Measurements from ENCODE around the gene MKRN2. TPM values are rescaled to one million over a fixed set of nuclear protein-coding genes. Genes with fewer than 3 reads are reported as not detected.

The MKRN2 gene
- total RNA-seq, 2 experiments from 2014 or later: 32.9 to 34.5 TPM

DNA sequence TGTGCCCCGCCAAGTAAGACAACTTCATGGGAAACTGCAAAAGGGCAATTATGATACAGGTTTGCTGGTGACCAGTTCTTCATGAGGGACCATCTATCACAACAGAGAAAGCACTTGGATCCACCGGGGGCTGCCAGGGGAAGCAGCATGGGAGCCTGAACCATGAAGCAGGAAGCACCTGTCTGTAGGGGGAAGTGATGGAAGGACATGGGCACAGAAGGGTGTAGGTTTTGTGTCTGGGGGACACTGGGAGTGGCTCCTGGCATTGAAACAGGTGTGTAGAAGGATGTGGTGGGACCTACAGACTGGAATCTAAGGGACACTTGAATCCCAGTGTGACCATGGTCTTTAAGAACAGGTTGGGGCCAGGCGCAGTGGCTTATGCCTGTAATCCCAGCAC, 22.6 kb downstream of the MKRN2 start:
- H3K4me3 Mint-ChIP-seq: no peak overlapping the region
- H3K4me1 Mint-ChIP-seq (ENCODE audit: low read depth): no peaks in the 10 kb centered on the region
- CTCF ChIA-PET: interaction anchor here (0.8 kb wide), 1 partner anchor 10 kb away, joined by 3 read pairs; no protein-coding TSS in a partner anchor
- H3K27me3 Mint-ChIP-seq (ENCODE audit: low read depth): no peaks in the 10 kb centered on the region
- no peak for DNase-seq
- peaks cover 52% of the 10 kb centered on the region for H3K36me3 Mint-ChIP-seq (ENCODE audit: low read depth)
- peak overlapping the region; percentile 57 for H3K27ac Mint-ChIP-seq
- intact Hi-C loops (cut with micrococcal nuclease): no loop called here
- H3K9me3 Mint-ChIP-seq: peaks cover 12% of the 10 kb centered on the region

GRCh38 chr3:12579905-12580304, 23.0 kb downstream of the MKRN2 start:
- DNase-seq: no peak
- Mint-ChIP-seq H3K27ac (peak overlapping the region; percentile 57), H3K36me3 (ENCODE audit: low read depth) (peaks cover 47% of the 10 kb centered on the region), H3K4me1 (ENCODE audit: low read depth) (no peaks in the 10 kb centered on the region), H3K27me3 (ENCODE audit: low read depth) (no peaks in the 10 kb centered on the region), H3K9me3 (peaks cover 12% of the 10 kb centered on the region), H3K4me3 (no peak overlapping the region)
- CTCF ChIA-PET: no interaction called here
- intact Hi-C loops (cut with micrococcal nuclease): no loop called here

DNA sequence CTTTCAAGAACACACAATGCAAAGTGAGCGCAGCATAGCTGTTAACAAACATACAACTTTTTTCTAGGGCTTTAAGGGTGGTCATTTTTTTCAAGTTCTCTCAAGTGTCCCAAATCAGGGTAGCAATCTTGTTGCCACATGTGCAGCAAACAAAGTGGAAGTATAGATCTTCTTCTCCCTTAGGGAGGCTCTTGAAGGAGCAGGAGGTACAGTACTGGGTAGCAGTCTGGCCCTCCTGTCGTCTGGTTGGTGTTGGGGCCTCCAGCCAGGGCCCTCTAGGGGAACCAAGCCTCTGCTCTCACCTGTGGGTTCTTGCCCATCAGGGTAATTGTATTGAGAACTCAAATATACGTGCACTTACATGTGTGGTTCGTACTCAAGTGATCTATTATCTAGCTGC, 25.8 kb downstream of the MKRN2 start:
- no peak overlapping the region for H3K27ac Mint-ChIP-seq
- no peaks in the 10 kb centered on the region for H3K9me3 Mint-ChIP-seq
- intact Hi-C loops (cut with micrococcal nuclease): no loop called here
- no peaks in the 10 kb centered on the region for H3K4me1 Mint-ChIP-seq (ENCODE audit: low read depth)
- no peak for DNase-seq
- CTCF ChIA-PET: no interaction called here
- H3K27me3 Mint-ChIP-seq (ENCODE audit: low read depth): no peaks in the 10 kb centered on the region
- H3K4me3 Mint-ChIP-seq: no peak overlapping the region
- H3K36me3 Mint-ChIP-seq (ENCODE audit: low read depth): peaks cover 29% of the 10 kb centered on the region

DNA sequence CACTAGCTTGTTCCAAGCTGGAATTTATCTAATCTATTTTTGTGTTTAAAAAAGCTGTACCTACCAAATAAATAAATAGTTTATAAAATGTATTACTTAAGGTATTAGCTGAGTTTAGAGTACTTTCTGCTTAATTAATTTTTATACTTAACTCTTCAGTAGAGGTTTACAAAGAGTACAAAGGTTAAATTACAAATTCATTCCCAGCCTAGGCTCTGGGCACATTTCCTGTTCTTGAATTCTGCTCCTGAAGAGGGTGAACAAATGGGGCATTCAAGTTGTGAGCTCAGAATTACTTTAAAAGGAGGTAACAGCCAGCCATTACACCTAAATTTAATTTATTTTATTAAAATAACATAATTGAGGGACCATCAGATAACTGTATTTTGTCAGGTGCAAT, 26.4 kb downstream of the MKRN2 start:
- H3K4me3 Mint-ChIP-seq: no peak overlapping the region
- H3K27ac Mint-ChIP-seq: no peak overlapping the region
- DNase-seq: no peak
- CTCF ChIA-PET: no interaction called here
- intact Hi-C loops (cut with micrococcal nuclease): no loop called here
- no peaks in the 10 kb centered on the region for H3K9me3 Mint-ChIP-seq
- H3K27me3 Mint-ChIP-seq (ENCODE audit: low read depth): no peaks in the 10 kb centered on the region
- H3K4me1 Mint-ChIP-seq (ENCODE audit: low read depth): no peaks in the 10 kb centered on the region
- H3K36me3 Mint-ChIP-seq (ENCODE audit: low read depth): peaks cover 26% of the 10 kb centered on the region

GRCh38 chr3:12584083-12584482, 27.2 kb downstream of the MKRN2 start:
- H3K36me3 Mint-ChIP-seq (ENCODE audit: low read depth): peaks cover 23% of the 10 kb centered on the region
- intact Hi-C loops (cut with micrococcal nuclease): no loop called here
- peak overlapping the region; percentile 21 for H3K27ac Mint-ChIP-seq
- DNase-seq: no peak
- no peak overlapping the region for H3K4me3 Mint-ChIP-seq
- CTCF ChIA-PET: interaction anchor here (0.7 to 0.9 kb wide), 2 partner anchors 15 to 1213 kb away, joined by 3 read pairs; no protein-coding TSS in a partner anchor
- no peaks in the 10 kb centered on the region for H3K27me3 Mint-ChIP-seq (ENCODE audit: low read depth)
- H3K4me1 Mint-ChIP-seq (ENCODE audit: low read depth): no peaks in the 10 kb centered on the region
- H3K9me3 Mint-ChIP-seq: no peaks in the 10 kb centered on the region

DNA sequence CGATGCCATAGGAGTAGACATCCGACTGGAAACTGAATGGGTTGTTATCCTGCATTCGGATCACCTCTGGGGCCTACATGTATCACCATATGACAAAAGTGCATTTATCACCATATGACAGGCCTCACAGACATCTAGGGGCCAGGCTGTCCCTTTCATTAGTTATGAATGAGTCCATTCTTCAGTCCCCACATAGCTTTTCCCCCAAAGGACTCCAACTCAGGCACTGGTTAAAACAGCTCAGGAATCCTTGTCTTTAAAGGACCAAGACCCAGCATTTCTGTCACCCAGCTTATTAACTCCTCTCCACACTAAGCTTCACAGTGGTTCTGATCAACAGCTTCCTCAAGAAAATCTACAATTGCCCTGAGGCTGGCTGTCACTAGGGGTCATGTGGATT, 28.3 kb downstream of the MKRN2 start:
- Mint-ChIP-seq H3K27ac (no peak overlapping the region), H3K4me3 (no peak overlapping the region), H3K9me3 (no peaks in the 10 kb centered on the region), H3K27me3 (ENCODE audit: low read depth) (no peaks in the 10 kb centered on the region), H3K4me1 (ENCODE audit: low read depth) (no peaks in the 10 kb centered on the region), H3K36me3 (ENCODE audit: low read depth) (peaks cover 23% of the 10 kb centered on the region)
- DNase-seq: no peak
- intact Hi-C loops (cut with micrococcal nuclease): no loop called here
- CTCF ChIA-PET: interaction anchor here (0.6 kb wide), 1 partner anchor 130 kb away, joined by 4 read pairs; no protein-coding TSS in a partner anchor

- no peak for DNase-seq
These were observed 29.1 kb downstream of the MKRN2 start for GRCh38 chr3:12585970-12586369.

GRCh38 chr3:12586403-12586802, 29.5 kb downstream of the MKRN2 start:
- H3K36me3 Mint-ChIP-seq (ENCODE audit: low read depth): peaks cover 24% of the 10 kb centered on the region
- no peaks in the 10 kb centered on the region for H3K9me3 Mint-ChIP-seq
- intact Hi-C loops (cut with micrococcal nuclease): no loop called here
- H3K4me1 Mint-ChIP-seq (ENCODE audit: low read depth): no peaks in the 10 kb centered on the region
- no peak overlapping the region for H3K27ac Mint-ChIP-seq
- CTCF ChIA-PET: no interaction called here
- DNase-seq: no peak
- no peaks in the 10 kb centered on the region for H3K27me3 Mint-ChIP-seq (ENCODE audit: low read depth)
- no peak overlapping the region for H3K4me3 Mint-ChIP-seq

More at GRCh38 chr3:12585970-12586369, 29.1 kb downstream of the MKRN2 start:
- Mint-ChIP-seq H3K27ac (no peak overlapping the region), H3K36me3 (ENCODE audit: low read depth) (peaks cover 26% of the 10 kb centered on the region), H3K27me3 (ENCODE audit: low read depth) (no peaks in the 10 kb centered on the region), H3K4me3 (no peak overlapping the region), H3K9me3 (no peaks in the 10 kb centered on the region), H3K4me1 (ENCODE audit: low read depth) (no peaks in the 10 kb centered on the region)
- intact Hi-C loops (cut with micrococcal nuclease): no loop called here
- CTCF ChIA-PET: no interaction called here

GRCh38 chr3:12588039-12589009, 31.4 kb downstream of the MKRN2 start:
- no peak overlapping the region for H3K27ac Mint-ChIP-seq
- intact Hi-C loops (cut with micrococcal nuclease): no loop called here
- H3K27me3 Mint-ChIP-seq (ENCODE audit: low read depth): no peaks in the 10 kb centered on the region

DNA sequence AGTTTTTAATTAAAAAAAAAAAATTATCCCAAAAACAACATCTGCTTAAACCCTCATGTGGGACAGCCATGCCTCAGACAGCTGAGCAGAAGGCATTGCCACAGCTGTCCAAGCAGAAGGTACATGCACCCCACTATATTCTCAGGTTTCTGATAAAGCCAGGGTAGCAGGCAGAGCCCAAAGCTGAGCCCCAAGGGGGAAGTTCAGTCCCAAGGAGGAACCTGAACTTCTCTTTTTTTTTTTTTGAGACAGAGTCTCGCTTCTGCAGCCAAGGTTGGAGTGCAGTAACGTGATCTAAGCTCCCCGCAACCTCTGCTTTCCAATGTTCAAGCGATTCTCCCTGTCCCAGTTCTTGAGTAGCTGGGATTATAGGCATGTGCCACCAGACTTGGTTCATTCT, 33.2 kb downstream of the MKRN2 start:
- no peaks in the 10 kb centered on the region for H3K4me1 Mint-ChIP-seq (ENCODE audit: low read depth)
- CTCF ChIA-PET: interaction anchor here (0.7 to 1.1 kb wide), 2 partner anchors 11 to 138 kb away, joined by 3 read pairs; no protein-coding TSS in a partner anchor
- no peaks in the 10 kb centered on the region for H3K9me3 Mint-ChIP-seq

More at GRCh38 chr3:12588039-12589009, 31.4 kb downstream of the MKRN2 start:
- peaks cover 29% of the 10 kb centered on the region for H3K36me3 Mint-ChIP-seq (ENCODE audit: low read depth)
- CTCF ChIA-PET: interaction anchor here (0.7 to 0.9 kb wide), 2 partner anchors 132 to 192 kb away, joined by 4 read pairs; no protein-coding TSS in a partner anchor
- H3K4me1 Mint-ChIP-seq (ENCODE audit: low read depth): no peaks in the 10 kb centered on the region
- no peak overlapping the region for H3K4me3 Mint-ChIP-seq
- DNase-seq: no peak
- no peaks in the 10 kb centered on the region for H3K9me3 Mint-ChIP-seq

DNA sequence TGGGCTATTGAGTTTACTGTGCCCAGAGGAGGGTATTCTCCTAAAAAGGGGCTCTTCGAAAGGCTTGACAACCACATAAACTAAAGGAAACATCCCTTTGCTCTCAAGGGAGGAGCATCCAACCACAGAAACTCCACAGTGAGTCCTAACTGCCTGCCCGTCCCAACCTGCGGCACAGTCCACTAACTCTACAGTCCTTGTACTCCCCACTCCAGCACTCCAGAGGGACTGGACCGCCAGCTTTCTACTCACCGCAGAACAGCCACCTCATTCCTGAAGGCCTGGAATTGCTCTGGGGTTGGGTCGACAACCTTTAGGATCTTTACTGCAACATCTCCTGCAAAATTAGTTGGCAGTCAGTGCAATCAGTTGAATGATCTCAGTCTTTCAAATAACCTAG, 34.6 kb downstream of the MKRN2 start:
- intact Hi-C loops (cut with micrococcal nuclease): no loop called here
- DNase-seq: no peak
- CTCF ChIA-PET: no interaction called here
- Mint-ChIP-seq H3K27me3 (ENCODE audit: low read depth) (no peaks in the 10 kb centered on the region), H3K4me1 (ENCODE audit: low read depth) (no peaks in the 10 kb centered on the region), H3K9me3 (no peaks in the 10 kb centered on the region), H3K27ac (no peak overlapping the region), H3K36me3 (ENCODE audit: low read depth) (peaks cover 38% of the 10 kb centered on the region), H3K4me3 (no peak overlapping the region)

More for the DNA sequence above, 33.2 kb downstream of the MKRN2 start:
- intact Hi-C loops (cut with micrococcal nuclease): no loop called here
- DNase-seq: no peak
- Mint-ChIP-seq H3K27ac (no peak overlapping the region), H3K27me3 (ENCODE audit: low read depth) (no peaks in the 10 kb centered on the region), H3K36me3 (ENCODE audit: low read depth) (peaks cover 35% of the 10 kb centered on the region), H3K4me3 (no peak overlapping the region)

GRCh38 chr3:12591997-12592715, 35.3 kb downstream of the MKRN2 start:
- Mint-ChIP-seq H3K36me3 (ENCODE audit: low read depth) (peaks cover 36% of the 10 kb centered on the region), H3K27ac (no peak overlapping the region)

More at GRCh38 chr3:12591997-12592715, 35.3 kb downstream of the MKRN2 start:
- intact Hi-C loops (cut with micrococcal nuclease): no loop called here
- Mint-ChIP-seq H3K4me3 (no peak overlapping the region), H3K9me3 (no peaks in the 10 kb centered on the region), H3K4me1 (ENCODE audit: low read depth) (no peaks in the 10 kb centered on the region), H3K27me3 (ENCODE audit: low read depth) (no peaks in the 10 kb centered on the region)
- DNase-seq: no peak
- CTCF ChIA-PET: no interaction called here

Measured in activated naive CD4-positive, alpha-beta T cell treated with anti-CD3 and anti-CD28 coated beads for 36 hours (primary cell).